Heart left ventricle (tissue), 16 donors: ENCODE results near the gene CUX1. TPM values are rescaled to one million over a fixed set of nuclear protein-coding genes. Genes with fewer than 3 reads are reported as not detected.

Experiments used
- ATAC-seq, 4 donors: fragments of 200-7000 bp; cut with Tn5 transposase; one replicate each; pipeline ENCODE4 v1.9.1; 2020 to 2022; ENCODE audit warnings: moderate library complexity in 4 of 4, mild to moderate bottlenecking in 3 of 4, moderate number of reproducible peaks in 1 of 4
- DNase-seq, 5 donors: peaks; one replicate each; pipeline ENCODE4 v3.0.0-alpha.2; 2020
- H3K27ac ChIP-seq, 12 donors: fragments of 200-600 bp; sonication (generic) in 4 of 12; one replicate each; pipeline versions ENCODE4 v1.5.0 to v1.8.0; 2016 to 2022; ENCODE audit warnings: mild to moderate bottlenecking in 2 of 12
- H3K27me3 ChIP-seq, 9 donors: fragments of 200-600 bp; sonication (generic) in 2 of 9; one replicate each; pipeline versions ENCODE4 v1.5.1 to v1.8.0; 2016 to 2022; ENCODE audit warnings: mild to moderate bottlenecking in 3 of 9
- H3K36me3 ChIP-seq, 9 donors: fragments of 200-600 bp; sonication (generic) in 2 of 9; one replicate each; pipeline versions ENCODE4 v1.5.0 to v1.8.0; 2018 to 2022; ENCODE audit warnings: mild to moderate bottlenecking in 2 of 9
- H3K4me1 ChIP-seq, 12 donors: fragments of 200-600 bp; sonication (generic) in 4 of 12; one replicate each; pipeline versions ENCODE4 v1.5.0 to v1.8.0; 2016 to 2022; ENCODE audit warnings: mild to moderate bottlenecking in 3 of 12
- H3K4me3 ChIP-seq, 12 donors: fragments of 200-600 bp; sonication (generic) in 4 of 12; one replicate each; pipeline versions ENCODE4 v1.5.0 to v1.8.0; 2017 to 2022; ENCODE audit warnings: mild to moderate bottlenecking in 9 of 12, moderate library complexity in 4 of 12
- H3K9me3 ChIP-seq, 12 donors: fragments of 200-600 bp; sonication (generic) in 4 of 12; one replicate each; pipeline versions ENCODE4 v1.5.0 to v1.8.0; 2016 to 2022; ENCODE audit warnings: mild to moderate bottlenecking in 1 of 12
- CTCF ChIP-seq, 12 donors: fragments of 200-600 bp; sonication (generic) in 4 of 12; IDR thresholded peaks; one replicate each; pipeline versions ENCODE4 v1.5.0 to v1.8.0; 2018 to 2022; ENCODE audit warnings: antibody characterized with exemption in 12 of 12, mild to moderate bottlenecking in 5 of 12
- POLR2A ChIP-seq, 2 donors: fragments of 450-650 bp; IDR thresholded peaks; one replicate each; pipeline ENCODE4 v1.6.1; 2017; ENCODE audit warnings: antibody characterized with exemption in 2 of 2, mild to moderate bottlenecking in 2 of 2, moderate library complexity in 2 of 2
- WGBS, 4 donors: extraction: QIAGEN DNeasy Blood & Tissue Kit in 2 of 4; methylation state at CpG; one replicate each; pipeline versions ENCODE4 v1.1.5 to v1.1.7; 2013 to 2018; 5-methylcytosine and 5-hydroxymethylcytosine counted together
- intact Hi-C, 10 donors: fragments of 100-400 bp; cut with DNase I; formaldehyde crosslinking; loops; one replicate each; pipeline versions ENCODE4 v1.11.1 to v1.14.2; 2022
- polyA plus RNA-seq, 2 donors: library from polyadenylated mRNA; stranded (reverse); fragments of 200-250 nt; gene quantifications; one replicate each; pipeline ENCODE4 v1.2.3, GENCODE V29; 2013
- total RNA-seq, 9 donors: library from RNA; depleted of rRNA in 2 of 9; stranded (reverse); fragments of >200 nt in 2 of 9; fragmentation: NEBNext Ultra II Directional in 3 of 9; extraction: Animal tissue kit (Norgen Biotek cat#: 25700) in 3 of 9; gene quantifications; one replicate each; pipeline versions ENCODE4 v1.1.0 to v1.2.4, GENCODE V29; 2016 to 2023
- donor health status: ischemic (EF 13 %, LVEDD 7.1; RV severe dilation, severe dysfunction).
- donor health status: healthy with polysubstance abuse.
- donor health status: DM: no; HTN: yes; CAD: no.
- donor health status: DM: no; HTN: no; CAD: no.
- donor health status: ischemic (EF 25% LVEDD 6.9; RV normal size, moderate dysfunction).
- donor health status: ischemic (EF 25% LVEDD 5.7; RV mildly dilated, moderate dysfunction).
- donor health status: healthy.
- donor health status: DM: yes; HTN: yes; CAD: no.
- donor health status: ischemic (EF 35%, LVEDD 5.7; RV mildly dilated, moderate dysfunction).
- donor health status: nonischemic (EF 11% LVEDD 7.7; RV severe dilation, severe dysfunction).
- donor health status: DM: yes; HTN: yes; CAD: no.
- donor health status: PGD.
- donor health status: ischemic (EF 29% LVEDD 5.4; RV normal size, mild dysfunction).
- donor health status: nonischemic (EF 23%, LVEDD 6.1; RV moderate dilation, normal function).

CUX1 gene
- total and polyA plus RNA-seq, 11 donors = 51.9 to 173 (median 122) TPM

GRCh38 chr7:102012941-102013461, 195.6 kb downstream of the CUX1 start:
- ATAC-seq (no peak), DNase-seq (no peak)
- Histone ChIP-seq H3K4me3 (no peak overlapping the region), H3K27ac (no peak overlapping the region), H3K9me3 (no peaks in the 10 kb centered on the region), H3K4me1 (peaks cover 0 to 10% (median 0%) of the 10 kb centered on the region in 12 donors), H3K27me3 (no peaks in the 10 kb centered on the region), H3K36me3 (peaks cover 0 to 4% (median 0%) of the 10 kb centered on the region in 9 donors)
- intact Hi-C loops = no loop called here
- 80 to 86% (median 85%) methylated on average over 9 of the region's 9 CpGs for WGBS, 4 donors
- TF ChIP-seq CTCF (IDR thresholded peaks at IDR 0.05) (no peak), POLR2A (IDR thresholded peaks at IDR 0.05) (no peak)

GRCh38 chr7:102018876-102019275, 201.4 kb downstream of the CUX1 start:
- Histone ChIP-seq H3K36me3 (peaks cover 0 to 11% (median 0%) of the 10 kb centered on the region in 9 donors), H3K4me1 (peaks cover 0 to 19% (median 5%) of the 10 kb centered on the region in 12 donors), H3K4me3 (no peak overlapping the region), H3K9me3 (no peaks in the 10 kb centered on the region), H3K27ac (peak overlapping the region in 1 of 12 donors; percentile 22), H3K27me3 (no peaks in the 10 kb centered on the region)
- 69 to 84% (median 80%) methylated on average over 12 of the region's 12 CpGs for WGBS, 4 donors
- intact Hi-C loops = no loop called here
- TF ChIP-seq POLR2A (IDR thresholded peaks at IDR 0.05) (no peak), CTCF (IDR thresholded peaks at IDR 0.05) (no peak)
- ATAC-seq = peak in 1 of 4 donors; percentile 15
- peak in 1 of 5 donors; percentile 18 for DNase-seq

- peaks cover 0 to 7% (median 0%) of the 10 kb centered on the region in 9 donors for H3K36me3 ChIP-seq
- WGBS, 4 donors = 89 to 98% (median 96%) methylated on average over 7 of the region's 7 CpGs
- ATAC-seq = no peak
These were observed 202.0 kb downstream of the CUX1 start for GRCh38 chr7:102019461-102019860.

More at GRCh38 chr7:102019461-102019860, 202.0 kb downstream of the CUX1 start:
- TF ChIP-seq CTCF (IDR thresholded peaks at IDR 0.05) = no peak
- no peak for TF ChIP-seq POLR2A (IDR thresholded peaks at IDR 0.05)
- intact Hi-C loops = no loop called here
- Histone ChIP-seq H3K9me3 (no peaks in the 10 kb centered on the region), H3K27ac (no peak overlapping the region), H3K4me1 (peaks cover 0 to 21% (median 9%) of the 10 kb centered on the region in 12 donors), H3K27me3 (no peaks in the 10 kb centered on the region), H3K4me3 (no peak overlapping the region)
- DNase-seq = peak in 1 of 5 donors; percentile 2
